ENCODE results near the gene PER1.
"Not testable (repeated sequence)": the region's sequence is repeated elsewhere in the genome, so short reads cannot be mapped to it uniquely, and the experiment has no call there.

PER1 gene

GRCh38 chr17:8123695-8124349 is 28.4 kb downstream of the PER1 start, which contains the start of gene HES7:
HES7 (minus strand) TSS chr17:8124106; CDS start chr17:8124084, 22 bp downstream.
- no peak for FAIRE-seq
- DNase-seq (ENCODE audit: extremely low spot score, insufficient read length, low read depth), result no peak

- no peak for DNase-seq (ENCODE audit: extremely low spot score, insufficient read length, low read depth)
- peak; percentile 52 for FAIRE-seq
Measured at GRCh38 chr17:8122924-8123694, 29.1 kb downstream of the PER1 start.

- DNase-seq (ENCODE audit: extremely low spot score, insufficient read length, low read depth) (no peak), FAIRE-seq (no peak)
Measured at GRCh38 chr17:8122422-8122923, 29.7 kb downstream of the PER1 start.

DNA sequence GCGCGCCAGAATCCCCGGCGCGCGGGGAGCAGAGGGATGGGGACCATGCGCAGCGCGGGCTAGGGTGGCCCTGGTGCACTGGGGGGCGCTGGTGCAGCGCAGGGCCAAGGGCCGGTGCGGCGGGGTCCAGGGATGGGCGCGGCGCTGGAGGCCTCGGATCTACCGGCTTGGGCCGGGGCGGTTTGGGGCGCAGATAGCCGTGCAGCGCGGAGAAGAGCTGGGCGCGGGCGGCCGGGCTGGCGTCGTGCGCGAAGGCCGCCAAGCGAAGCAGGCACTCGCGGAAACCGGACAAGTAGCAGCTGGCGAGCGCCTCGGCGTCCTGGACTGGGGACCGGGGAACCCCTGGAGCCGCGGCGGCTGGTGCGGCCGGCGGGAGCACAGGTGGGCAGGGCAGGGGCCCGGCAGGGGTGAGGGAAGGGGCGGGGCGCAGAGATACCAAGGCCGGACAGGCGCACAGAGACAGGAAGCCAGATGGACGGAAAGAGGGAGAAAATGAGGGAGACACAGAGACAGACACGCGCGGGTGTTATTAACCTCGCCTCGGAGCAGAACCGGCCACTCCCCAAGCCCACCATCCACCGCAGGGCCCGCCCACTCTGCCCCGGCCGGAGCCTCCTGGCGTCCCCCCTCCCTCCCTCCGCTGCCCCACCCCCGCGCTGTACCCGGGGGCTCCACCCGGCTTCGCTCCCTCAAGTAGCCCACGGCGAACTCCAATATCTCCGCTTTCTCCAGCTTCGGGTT is 30.4 kb downstream of the PER1 start:
- no peak for DNase-seq (ENCODE audit: extremely low spot score, insufficient read length, low read depth)
- FAIRE-seq, result peak; percentile 42

DNA sequence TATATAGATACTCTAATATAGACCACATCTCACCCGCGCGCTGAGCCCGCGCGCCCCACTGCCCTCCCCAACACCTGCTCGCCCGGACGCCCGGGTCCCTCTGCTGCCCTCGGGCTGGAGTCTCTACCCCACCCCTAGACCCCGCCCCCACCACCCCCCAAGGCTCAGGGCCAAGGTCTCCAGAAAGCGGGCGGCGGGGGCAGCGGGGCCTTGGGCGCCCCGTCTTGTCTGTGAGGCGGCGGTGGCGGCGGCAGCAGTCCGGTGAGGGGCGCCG is 30.9 kb downstream of the PER1 start:
- no peak for FAIRE-seq
- no peak for DNase-seq (ENCODE audit: extremely low spot score, insufficient read length, low read depth)

GRCh38 chr17:8120520-8121406 is 31.4 kb downstream of the PER1 start:
- FAIRE-seq (no peak), DNase-seq (ENCODE audit: extremely low spot score, insufficient read length, low read depth) (no peak)

DNA sequence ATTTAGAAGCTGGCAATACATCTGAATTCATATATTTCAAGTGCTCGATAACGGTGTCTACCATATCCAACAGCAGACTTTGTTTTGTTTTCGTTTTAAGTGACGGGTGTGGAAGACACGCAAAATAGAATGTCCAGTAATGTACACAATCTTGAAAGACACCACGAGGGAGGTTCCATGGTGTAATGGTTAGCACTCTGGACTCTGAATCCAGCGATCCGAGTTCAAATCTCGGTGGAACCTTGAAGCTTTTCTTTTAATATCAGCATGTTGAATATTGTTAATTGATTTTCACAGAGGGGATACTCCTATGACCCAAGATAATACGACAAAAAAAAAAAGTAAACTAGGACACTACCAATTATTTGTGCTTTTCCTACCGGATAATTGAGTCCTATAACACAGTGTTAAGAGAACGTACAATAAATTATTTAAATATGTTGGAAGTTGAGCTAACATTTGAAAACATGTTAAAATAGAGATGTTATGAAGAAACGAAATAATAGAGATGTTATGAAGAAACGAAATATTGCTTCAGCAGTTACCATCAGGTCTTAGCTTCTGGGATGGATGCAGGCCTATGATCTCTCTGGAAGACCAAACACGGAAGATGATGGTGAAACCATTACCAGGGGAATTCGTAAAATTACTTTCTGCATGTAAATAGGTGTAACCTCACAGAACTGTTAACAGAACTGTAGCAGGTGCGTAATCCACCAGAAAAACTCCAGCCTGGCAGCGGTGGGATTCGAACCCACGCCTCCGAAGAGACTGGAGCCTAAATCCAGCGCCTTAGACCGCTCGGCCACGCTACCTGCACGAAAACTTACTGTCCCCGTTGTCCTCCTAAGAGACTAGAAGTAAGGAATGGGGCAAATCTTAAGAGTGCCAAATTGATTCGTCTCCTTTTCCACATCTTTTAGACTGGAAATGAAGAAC is 32.4 kb downstream of the PER1 start:
- FAIRE-seq, result peak; percentile 94
- no peak for DNase-seq (ENCODE audit: extremely low spot score, insufficient read length, low read depth)

GRCh38 chr17:8118769-8119580 is 33.2 kb downstream of the PER1 start:
- FAIRE-seq, result peak; percentile 68
- no peak for DNase-seq (ENCODE audit: extremely low spot score, insufficient read length, low read depth)

DNA sequence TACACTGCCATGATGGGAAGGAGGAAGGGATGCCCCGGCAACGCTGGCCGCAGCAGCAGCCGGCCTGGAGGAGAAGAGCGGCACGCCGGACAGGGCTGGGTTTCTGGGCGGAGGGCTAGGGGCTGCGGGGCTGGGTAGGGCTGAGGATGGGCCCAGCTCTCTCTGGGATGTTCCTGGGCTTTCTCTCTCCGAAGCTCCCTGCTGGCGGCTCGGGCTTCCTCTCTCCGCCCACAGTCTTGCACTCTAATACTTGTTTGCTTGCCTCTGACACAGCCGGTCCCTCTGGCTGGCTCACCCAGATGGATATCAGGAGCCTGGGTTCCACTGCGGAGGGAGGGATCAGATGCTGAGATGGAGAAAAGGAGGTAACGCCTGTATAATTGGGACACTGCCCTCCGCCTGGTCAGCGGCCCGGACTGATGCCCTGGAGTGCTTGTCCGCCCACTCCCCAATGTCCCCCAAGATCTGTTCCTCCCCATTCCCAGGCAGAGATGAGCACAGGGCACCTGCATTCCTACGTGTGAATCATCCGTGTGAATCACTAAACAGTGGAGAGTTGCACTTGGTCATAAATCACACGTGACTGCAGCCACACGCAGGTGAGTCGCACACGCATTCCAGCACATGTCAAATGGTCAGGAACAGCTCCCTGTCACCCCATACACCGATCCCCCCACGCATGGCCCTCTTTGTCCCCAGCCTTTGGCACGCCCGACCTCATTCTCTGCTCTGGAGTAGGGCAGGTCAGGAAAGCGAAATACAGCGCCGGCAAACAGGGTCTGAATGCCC is 34.0 kb downstream of the PER1 start, which contains the start of gene ALOXE3:
TSS of gene ALOXE3 (minus strand) at position 535 of the 789 bp plus-strand sequence. CDS start at position 11, 524 bp downstream.
- FAIRE-seq, result no peak
- DNase-seq (ENCODE audit: extremely low spot score, insufficient read length, low read depth), result no peak

- DNase-seq (ENCODE audit: extremely low spot score, insufficient read length, low read depth), result no peak
- FAIRE-seq, result no peak
Measured at GRCh38 chr17:8117367-8117979, 34.7 kb downstream of the PER1 start.

DNA sequence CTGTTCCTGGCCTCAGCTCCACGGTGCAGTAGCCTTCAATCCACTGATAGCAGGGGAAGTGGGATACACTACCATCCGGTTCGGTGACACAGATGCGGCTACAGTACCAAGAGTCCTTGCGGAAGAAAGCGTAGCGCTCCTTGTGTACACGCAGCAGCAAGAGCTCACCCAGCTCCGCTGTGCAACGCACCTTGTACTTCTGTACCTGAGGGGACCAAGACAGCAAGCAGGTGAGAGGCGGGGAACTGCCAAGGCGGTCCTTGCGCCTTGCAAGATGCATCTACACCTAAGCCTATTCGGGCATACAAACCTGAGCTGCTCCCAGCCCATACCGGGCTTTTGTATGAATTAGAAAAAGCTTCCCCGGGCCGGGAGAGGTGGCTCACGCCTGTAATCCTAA is 35.4 kb downstream of the PER1 start:
- FAIRE-seq (no peak), DNase-seq (ENCODE audit: extremely low spot score, insufficient read length, low read depth) (no peak)

- DNase-seq (ENCODE audit: extremely low spot score, insufficient read length, low read depth) (no peak), FAIRE-seq (no peak)
Measured at GRCh38 chr17:8110907-8111306, 41.3 kb downstream of the PER1 start.

DNA sequence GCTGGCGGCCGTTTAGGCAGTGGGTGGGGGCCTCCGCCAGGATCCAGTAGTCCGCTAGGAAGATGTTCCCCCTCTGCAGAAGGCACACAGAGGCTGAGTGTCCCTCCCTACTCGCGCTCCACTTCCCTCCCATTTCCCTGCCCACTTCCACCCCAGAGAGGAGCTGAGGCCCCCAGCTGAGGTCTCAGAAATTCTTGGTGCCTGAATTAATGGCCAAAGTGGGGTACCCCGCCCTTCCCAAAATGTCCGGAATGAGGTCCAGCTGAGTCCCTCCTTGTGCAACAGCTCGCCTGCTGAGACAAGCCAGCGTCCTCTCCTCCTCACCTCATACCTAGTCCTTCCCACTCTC is 41.8 kb downstream of the PER1 start:
- DNase-seq (ENCODE audit: extremely low spot score, insufficient read length, low read depth) (no peak), FAIRE-seq (no peak)

- FAIRE-seq (peak; percentile 73), DNase-seq (ENCODE audit: extremely low spot score, insufficient read length, low read depth) (no peak)
Measured at GRCh38 chr17:8109661-8110455, 42.3 kb downstream of the PER1 start.

DNA sequence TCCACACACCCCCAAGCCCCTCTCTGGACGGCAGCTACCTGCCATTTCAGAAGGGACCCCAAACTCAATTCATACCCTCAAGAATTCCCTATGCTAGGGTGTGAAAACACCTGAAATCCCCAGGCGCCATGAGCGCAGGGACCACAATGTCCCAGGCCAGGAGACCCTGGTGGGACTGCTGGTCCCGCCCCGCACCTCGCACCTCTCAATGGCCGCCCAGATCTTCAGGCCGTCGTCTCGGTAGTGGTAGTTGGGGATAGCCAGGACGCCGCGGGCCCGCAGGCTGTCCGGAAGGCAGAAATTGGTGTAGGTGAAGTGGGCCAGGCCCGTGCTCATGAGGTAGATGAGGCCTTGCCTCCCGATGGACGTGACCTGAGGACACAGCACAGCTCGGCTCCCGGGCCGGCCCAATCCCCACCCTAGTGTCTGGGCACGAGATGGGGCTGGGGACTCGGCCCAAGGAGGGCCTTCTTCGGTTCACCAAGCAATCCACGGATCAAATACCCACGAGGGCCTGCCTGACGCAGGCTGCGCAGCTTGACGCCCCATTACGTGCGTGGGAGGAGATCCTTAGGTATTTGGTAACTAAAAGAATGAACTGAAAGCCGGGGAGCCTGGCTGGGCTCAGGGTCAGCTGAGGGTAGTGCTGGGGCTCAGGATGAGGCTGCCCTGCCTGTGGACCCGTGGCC is 43.1 kb downstream of the PER1 start:
- FAIRE-seq (no peak), DNase-seq (ENCODE audit: extremely low spot score, insufficient read length, low read depth) (no peak)

DNA sequence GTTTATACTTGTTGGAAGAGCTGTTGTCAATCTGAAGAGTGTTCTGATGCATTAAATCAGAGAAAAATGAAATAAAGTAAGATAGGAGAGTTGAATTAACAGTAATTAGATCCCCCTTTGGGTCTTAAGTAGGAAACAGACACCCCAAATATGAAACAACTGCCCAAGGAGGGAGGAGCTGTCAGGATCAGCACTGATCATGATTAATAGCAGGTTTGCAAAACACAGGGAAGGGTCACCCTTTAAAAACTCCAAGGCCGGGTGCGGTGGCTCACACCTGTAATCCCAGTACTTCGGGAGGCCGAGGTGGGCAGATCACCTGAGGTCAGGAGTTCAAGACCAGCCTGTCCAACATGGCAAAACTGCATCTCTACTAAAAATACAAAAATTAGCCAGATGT is 45.2 kb downstream of the PER1 start:
- not testable (repeated sequence) for FAIRE-seq; DNase-seq (ENCODE audit: extremely low spot score, insufficient read length, low read depth)

Data from GM18507 (cell line).